GM13977 (cell line): ENCODE measurements around the gene PRDM9.
"Not testable (repeated sequence)": the region's sequence is repeated elsewhere in the genome, so short reads cannot be mapped to it uniquely, and the experiment has no call there.

Experiments
- DNase-seq: peaks from one replicate; pipeline ENCODE4 v3.0.0; 2012; ENCODE audit warnings: low spot score
- in situ Hi-C: fragments of 300-500 bp; cut with MboI; formaldehyde crosslinking; loops from one replicate; pipeline ENCODE4 v1.12.0; 2022; ENCODE audit warnings: low sequenced_read_pairs, low pct_unique_long_range_greater_than_20kb, mixed read lengths, inconsistent platforms; ENCODE audit not compliant: unreplicated experiment
- TF ChIP-seq, protein P1 (sequence below): IDR thresholded peaks from 2 replicates; pipeline ENCODE4 v1.5.1; 2012; ENCODE audit warnings: mild to moderate bottlenecking, control low read depth; ENCODE audit not compliant: insufficient read depth; ENCODE audit errors: extremely low read depth, missing control alignments

PRDM9 gene

DNA sequence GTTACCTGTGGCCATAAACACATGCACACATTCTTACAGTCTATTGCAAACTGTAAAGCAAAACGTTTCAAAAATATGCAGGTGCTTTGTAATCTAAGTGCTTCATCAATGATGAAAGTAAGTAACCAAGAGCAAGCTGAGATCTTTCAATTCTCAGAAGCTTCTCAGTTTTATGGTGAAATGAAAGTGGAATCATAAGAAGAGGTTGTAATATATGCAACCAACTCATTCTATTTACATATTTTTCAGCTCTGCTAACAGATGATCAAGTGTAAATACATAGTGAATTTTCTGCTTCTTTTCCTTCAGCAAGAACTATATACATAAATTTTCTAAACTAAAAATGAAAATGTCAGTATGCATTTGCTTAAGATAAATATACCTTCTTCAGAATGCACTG, 33.1 kb upstream of the PRDM9 start:
- TF ChIP-seq, protein P1, sequence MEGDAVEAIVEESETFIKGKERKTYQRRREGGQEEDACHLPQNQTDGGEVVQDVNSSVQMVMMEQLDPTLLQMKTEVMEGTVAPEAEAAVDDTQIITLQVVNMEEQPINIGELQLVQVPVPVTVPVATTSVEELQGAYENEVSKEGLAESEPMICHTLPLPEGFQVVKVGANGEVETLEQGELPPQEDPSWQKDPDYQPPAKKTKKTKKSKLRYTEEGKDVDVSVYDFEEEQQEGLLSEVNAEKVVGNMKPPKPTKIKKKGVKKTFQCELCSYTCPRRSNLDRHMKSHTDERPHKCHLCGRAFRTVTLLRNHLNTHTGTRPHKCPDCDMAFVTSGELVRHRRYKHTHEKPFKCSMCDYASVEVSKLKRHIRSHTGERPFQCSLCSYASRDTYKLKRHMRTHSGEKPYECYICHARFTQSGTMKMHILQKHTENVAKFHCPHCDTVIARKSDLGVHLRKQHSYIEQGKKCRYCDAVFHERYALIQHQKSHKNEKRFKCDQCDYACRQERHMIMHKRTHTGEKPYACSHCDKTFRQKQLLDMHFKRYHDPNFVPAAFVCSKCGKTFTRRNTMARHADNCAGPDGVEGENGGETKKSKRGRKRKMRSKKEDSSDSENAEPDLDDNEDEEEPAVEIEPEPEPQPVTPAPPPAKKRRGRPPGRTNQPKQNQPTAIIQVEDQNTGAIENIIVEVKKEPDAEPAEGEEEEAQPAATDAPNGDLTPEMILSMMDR: no peak
- in situ Hi-C loops: no loop called here
- no peak for DNase-seq

DNA sequence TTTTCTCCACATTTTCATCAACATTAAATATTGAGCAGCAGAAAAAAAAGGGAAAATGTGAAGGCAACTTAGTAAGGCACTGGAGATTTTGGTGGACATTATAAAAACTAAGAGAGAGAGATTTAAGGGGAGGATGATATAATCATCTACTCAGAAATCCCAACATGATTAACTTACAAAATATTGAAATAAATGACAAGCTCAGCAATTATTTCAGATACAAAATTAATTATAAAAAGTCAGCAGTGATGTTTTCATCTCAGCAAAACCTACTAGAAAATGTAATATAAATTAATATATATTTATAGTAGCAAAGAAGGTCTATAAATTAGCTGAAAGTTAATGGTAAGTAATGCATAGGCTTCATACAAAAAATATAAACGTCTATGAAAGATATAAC, 30.8 kb upstream of the PRDM9 start:
- TF ChIP-seq, protein P1: no peak
- in situ Hi-C loops: no loop called here
- DNase-seq: no peak

DNA sequence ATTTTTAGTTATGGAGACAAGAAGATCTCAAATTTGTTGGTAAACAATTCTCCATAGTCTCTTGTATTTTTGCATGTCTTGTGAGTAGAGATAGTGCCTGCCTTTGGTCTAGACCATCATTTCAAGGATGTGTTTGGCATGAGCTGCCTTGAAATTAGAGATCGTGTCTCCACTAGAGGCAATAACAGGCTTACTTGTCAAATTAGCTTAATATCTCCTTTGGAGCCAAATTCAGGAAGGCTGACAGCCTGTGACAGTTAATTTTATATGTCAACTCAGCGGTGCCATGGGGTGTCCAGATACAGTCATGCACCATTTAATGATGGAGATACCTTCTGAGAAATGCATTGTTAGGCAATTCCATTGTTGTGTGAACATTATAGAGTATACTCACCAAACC, 24.8 kb upstream of the PRDM9 start:
- TF ChIP-seq, protein P1: no peak
- no peak for DNase-seq
- in situ Hi-C loops: no loop called here

DNA sequence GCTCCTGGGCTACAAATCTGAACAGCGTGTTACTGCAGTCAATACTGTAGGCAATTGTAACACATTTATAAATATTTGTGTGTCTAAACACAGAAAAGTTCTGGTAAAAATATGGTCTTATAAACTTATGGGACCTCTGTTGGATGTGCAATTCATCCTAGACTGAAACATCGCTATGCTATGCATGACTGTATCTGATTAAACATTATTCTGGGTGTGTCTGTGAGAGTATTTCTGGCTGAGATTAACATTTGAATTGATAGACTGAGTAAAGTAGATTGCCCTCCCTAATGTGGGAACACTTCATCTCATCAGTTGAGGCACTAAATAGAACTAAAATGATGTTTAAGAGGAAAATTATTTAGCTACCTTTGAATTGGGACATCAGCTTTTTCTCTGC, 24.3 kb upstream of the PRDM9 start:
- in situ Hi-C loops: no loop called here
- DNase-seq: no peak
- TF ChIP-seq, protein P1: no peak

DNA sequence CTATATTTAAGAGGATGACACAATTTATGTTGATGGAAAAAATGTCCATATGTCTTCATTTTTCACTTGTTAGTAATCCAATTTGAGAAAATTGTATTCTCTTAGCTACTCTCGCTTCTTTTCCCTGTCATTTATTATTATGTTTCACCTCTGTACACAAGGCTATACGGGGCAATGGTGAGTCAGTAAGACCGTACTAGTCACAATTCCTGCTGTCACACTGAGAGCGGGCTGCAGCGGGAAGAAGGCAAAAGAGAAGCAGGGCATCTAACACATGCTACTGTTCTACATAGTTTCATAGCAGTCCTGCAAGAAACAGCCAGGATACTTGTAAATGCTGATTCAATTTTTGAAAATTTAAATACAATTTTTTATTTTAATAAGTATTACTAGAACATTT, 23.3 kb upstream of the PRDM9 start:
- TF ChIP-seq, protein P1: no peak
- in situ Hi-C loops: no loop called here
- no peak for DNase-seq

DNA sequence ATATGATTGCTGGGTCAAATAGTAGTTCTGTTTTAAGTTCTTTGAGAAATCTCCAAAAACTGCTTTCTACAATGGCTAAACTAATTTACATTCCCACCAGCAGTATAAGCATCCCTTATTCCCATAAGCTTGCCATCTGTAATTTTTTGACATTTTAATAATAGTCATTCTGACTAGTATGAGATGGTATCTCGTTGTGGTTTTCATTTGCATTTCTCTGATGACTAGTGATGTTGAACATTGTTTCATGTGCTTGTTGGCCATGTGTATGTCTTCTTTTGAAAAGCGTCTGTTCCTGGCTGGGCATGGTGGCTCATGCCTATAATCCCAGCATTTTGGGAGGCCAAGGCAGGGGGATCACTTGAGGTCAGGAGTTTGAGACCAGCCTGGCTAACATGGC, 21.2 kb upstream of the PRDM9 start:
- in situ Hi-C loops: not testable (repeated sequence)

DNA sequence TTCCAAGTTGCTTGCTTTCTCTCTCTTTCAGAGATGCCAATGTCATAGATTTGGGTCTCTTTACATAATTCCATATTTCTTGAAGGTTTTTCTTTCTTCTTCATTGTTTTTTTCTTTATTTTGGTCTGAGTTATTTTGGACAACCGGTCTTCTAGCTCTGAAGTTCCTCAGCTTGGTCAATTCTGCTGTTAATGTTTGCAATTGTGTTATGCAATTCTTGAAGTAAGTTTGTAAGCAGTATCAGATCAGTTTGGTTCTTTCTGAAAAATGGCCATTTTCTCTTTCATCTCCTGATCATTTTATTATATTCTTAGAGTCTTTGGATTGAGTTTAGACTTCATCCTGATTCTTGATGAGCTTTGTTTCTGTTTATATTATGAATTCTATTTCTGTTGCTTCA, 16.4 kb upstream of the PRDM9 start:
- TF ChIP-seq, protein P1: no peak
- no peak for DNase-seq
- in situ Hi-C loops: no loop called here

More for the DNA sequence above, 21.2 kb upstream of the PRDM9 start:
- not testable (repeated sequence) for DNase-seq

DNA sequence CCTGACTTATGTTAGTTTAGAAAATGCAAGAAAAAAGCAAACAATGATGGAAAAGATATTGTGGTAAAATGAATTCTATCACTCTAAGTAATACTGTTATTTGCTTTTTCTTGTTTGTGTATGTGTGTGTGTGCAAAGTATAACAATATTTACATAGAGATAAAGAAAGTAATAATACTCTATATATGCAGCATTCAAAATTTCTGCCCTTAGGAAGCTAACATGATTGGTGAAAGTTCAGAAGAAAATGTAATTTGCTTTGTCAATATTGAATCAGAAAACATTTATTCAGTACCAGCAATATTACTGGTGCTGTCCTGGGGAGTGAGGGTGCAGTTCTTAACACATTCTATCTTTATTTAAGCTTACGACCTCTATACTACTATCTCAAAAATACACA, 12.9 kb upstream of the PRDM9 start:
- in situ Hi-C loops: no loop called here
- TF ChIP-seq, protein P1: no peak
- DNase-seq: no peak
